GM19397 (cell line): ENCODE data around the gene ABI3BP.

Source experiments
- ATAC-seq: cut with Tn5 transposase; IDR thresholded peaks from one replicate; pipeline ENCODE4 v1.9.1; 2021; ENCODE audit warnings: mild to moderate bottlenecking, moderate library complexity; ENCODE audit not compliant: unreplicated experiment

The ABI3BP gene

DNA sequence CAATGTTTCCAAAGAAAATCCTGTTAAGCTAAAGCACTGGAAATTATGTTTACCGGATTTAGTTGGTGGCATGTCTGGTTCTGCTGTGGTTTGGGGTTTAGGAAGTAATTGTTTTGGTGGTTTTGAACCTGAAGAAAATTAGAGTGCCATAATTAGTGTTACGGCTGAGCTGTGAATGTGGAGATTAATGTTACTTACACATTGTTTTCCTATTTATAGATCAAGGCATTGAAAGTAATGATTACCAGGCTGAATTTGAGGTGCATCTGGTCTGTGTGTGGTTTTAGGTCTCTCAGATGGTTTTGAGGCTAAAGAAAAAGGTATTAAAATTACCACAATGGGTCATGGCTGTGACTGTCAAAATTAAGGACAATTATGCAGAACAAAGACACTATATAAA, 155.1 kb downstream of the ABI3BP start:
- ATAC-seq, result no peak

DNA sequence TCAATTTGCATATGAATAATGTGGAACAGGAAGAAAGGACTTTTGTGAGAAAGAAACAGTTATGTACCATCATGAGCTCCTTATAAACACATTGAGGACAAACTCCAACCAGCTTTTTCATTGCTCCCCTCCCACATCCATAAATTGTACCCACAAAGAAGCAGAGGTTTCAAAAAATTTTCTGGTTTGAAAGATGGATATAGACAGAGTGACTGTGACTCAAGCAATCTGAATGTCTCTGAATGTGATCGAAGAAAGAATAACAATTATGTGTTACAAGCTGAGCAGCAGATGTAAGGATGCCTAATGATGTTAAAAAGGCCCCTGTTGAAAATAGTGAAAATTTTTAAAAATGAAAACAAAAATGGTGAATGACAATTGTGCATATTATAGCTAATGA, 156.6 kb downstream of the ABI3BP start:
- ATAC-seq, result no peak

DNA sequence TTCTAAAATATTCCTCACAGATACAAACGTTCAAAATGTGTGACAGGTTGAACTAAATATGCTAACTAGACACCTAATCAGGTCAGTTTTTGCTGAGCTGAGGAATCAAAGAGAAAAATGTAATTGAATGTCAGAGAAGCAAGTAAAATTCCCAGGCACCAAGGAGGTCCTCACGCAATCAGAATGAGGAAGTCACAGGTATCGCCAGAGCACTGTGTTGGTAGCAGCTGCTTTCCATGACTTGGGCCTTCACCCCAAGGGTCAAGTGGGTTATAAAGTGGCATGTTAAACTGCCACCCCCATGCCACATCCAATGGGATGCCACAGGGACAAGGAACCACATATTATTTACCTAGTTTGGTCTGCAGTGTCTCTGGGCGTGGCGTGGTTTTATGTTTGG, 158.9 kb downstream of the ABI3BP start:
- no peak for ATAC-seq

DNA sequence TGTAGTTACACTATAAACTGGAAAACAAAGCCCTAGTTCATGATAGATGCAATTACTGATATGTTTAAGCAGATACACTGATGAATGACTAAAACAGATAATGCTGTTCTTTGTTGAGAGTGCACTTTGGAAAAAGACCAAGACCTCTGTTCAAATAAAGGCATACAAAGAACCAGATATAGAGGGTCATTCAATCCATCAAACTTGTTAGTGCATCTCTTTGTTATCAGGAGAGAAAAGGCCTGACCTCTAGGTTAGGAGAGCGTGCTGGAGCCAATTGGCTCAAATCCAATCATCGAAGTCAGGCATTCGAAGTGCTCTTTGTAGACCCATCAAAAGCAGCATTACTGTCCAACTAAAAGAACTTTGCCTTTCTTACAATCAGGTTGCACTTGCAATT, 159.7 kb downstream of the ABI3BP start:
- ATAC-seq, result no peak

DNA sequence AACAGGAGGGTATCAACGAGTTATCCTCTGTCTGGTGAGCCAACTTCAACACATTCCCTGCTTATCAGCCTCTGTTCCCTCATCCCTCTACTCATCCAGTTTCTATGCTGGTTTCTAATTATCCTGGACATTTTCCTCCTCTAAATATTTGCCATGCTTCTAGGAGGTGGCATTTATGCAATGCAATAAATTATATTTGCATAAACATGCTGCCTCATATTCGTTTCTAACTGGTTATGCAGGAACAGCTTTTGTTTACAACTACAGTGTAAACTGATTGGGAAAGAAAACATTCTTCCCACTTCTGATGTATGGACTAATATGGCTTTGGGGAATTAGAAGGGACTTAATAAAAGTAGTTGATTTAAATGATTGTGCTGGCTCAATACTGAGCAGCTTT, 161.6 kb downstream of the ABI3BP start:
- no peak for ATAC-seq

DNA sequence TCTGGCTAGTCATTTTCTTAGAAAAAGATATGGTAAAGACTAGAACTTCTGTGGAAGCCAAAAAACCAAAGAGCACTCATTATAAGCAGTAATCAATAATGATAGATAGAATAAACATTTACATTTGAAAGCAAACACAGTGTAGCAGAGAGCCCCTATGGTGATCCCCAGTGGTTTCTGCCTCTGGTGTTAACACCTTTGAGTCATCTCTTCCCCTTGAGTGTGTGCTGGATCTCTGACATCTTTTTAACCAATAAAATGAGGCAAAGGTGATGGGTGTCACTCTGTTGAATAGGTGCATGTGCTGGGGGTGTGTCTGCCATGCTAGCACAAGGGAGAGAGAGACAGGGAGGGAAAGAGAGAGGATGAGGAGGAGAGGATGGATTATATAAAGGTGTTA, 162.3 kb downstream of the ABI3BP start:
- ATAC-seq, result no peak

DNA sequence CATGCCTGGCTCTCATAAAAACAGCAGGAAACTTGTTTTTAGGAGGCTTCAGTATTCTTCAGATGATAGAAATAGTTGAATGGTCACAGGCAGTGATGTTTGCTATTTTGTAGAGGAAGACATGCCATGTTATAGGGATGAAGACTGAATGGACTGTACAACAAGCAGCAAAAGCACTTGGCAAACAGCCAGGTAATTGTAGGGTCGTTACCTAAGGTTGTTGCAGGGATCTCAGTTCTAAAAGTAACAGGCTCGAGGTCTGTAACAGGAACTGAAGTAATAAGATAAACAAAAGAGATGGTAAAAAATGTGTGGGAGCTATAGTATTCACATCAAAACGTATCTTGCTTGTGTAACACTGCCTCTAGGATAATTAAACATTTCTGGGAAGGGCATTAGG, 167.6 kb downstream of the ABI3BP start:
- ATAC-seq, result no peak

DNA sequence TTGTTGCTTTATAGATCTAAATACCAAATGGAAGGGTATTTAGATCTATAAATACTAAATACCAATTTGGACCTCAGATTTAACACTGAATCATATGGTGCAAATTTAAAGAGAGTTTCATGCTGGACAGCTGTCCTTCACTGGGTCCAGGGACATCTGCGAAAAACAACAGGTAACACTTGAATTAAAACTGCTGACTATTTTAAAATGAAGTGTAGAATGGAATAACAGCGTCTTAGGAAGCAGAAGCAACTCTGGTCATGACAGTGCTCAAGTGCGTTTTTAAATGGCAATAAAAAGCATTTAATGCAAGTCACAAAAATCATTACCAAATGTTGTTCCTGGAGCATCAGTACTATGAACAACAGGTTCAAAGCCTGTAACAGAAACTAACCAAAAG, 177.6 kb downstream of the ABI3BP start:
- ATAC-seq, result no peak

DNA sequence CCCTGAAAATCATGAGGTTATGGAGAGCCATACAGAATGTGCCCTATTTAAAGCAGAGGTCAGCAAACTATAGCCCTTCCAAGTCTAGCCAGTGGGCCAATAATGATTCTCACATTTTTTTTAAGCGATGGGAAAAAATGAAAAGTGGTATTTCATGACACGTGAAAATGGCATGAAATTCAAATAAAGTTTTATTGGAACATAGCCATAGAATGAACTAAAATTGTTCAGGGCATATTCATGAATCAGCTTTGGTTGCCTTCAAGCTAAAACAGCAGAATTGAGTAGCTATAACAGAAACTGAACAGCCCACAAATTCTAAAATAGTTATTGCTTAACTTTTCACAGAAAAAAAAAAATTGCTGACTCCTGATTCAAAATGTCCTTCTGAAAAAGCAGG, 179.4 kb downstream of the ABI3BP start:
- no peak for ATAC-seq

DNA sequence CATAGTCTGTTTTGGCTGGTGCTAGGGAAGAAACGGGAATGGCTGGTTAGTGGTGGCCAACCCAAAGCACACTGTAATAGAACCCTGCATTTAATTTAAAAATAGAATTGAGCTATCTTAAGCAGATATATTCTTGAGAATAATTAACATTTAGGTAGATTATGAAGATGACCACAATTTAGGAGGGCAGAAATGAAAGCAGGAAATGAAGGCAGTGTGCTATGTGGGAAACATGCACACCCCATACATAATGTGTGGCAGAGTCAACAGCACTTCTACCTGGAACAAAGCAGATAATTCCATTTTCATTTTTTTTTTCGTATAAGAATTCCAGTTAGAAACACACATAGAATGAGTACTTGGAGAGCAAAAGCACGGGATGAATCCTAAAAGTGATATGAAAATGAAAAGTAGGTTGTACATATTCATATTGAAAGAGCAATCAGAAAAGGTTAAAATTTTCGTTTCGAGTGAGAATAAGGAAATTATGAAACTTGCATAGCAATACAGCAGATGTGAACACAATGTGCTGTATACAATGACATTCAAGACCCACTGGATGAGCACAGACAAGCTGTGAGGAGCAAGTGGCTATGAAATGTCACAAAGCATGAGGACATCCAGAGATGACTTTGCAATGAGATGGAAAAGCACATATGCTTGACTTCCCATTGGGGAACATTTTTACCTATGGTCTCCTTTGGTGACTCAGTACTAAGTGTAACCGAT, 181.3 kb downstream of the ABI3BP start:
- ATAC-seq, result no peak

DNA sequence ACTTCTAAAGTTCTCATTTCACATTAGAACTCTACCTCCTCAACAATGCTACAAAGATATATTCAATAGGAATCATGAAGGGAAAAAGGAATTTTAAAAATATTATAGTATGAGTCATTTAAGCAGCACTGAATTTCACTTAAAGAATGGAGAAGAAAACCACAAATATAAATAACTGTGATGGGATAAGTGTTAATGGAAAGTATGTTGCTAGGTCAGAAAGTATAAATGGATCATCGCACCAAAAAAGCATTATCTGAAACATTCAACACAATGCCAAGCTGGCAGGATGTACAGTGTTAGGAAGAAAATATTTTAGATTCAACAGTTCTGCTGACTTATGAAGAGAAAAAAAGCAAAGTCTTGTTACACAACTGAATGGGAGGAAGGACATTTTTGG, 182.6 kb downstream of the ABI3BP start:
- ATAC-seq, result no peak

DNA sequence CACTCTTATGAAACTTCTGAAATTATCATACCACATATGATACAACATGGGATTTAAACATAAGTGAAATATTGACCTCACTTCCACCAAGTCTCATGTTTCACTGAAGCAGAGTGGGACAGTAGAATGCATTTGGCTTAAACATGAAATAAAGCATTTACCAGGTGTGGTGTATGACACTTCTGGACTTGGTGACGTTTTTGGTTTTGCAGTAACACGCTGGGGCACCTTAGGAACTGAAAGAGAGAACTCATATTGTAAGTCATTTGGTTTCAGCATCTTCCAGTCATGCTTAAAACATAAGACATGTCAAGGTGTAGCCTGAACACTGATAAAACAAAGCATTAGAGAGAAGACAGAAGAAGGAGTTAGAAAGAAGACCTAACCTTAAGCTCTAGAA, 188.6 kb downstream of the ABI3BP start:
- no peak for ATAC-seq

DNA sequence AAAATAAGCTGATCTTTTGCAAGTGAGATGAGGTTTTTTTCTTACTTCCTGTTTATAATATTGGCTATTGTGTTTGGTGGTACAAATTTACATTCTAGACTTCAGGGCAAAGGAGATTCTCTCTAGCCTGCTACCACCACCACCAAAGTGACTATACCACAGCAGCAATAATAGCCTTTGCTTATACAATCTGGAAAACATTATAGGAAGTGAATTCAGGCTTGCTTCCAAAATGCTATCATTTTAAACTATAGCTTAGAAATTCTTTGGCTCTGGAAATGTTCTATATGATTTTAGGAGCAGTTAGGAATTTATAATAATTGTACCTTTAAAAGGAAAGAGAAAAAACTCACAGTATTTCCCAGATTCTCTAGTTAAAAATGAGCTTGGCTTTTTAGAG, 189.5 kb downstream of the ABI3BP start:
- ATAC-seq, result no peak

DNA sequence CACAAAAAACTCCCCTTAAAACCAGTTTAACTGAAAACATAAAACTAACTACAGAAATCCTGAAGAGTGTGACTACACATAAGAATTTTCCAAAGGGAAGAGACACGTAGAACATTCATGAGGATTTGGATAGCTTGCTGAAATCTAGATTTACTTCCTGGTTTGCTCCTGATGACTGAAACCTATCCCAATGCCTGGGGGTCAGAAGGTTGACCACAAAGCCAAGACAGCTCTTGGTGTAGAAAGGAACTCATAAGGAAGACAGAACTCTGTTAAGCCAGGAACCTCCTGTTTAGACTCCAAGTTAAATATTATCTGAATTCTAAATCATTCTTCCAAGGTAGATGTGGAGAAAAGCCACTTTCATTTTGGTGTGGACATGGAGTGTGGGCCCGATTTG, 191.1 kb downstream of the ABI3BP start:
- ATAC-seq, result no peak

DNA sequence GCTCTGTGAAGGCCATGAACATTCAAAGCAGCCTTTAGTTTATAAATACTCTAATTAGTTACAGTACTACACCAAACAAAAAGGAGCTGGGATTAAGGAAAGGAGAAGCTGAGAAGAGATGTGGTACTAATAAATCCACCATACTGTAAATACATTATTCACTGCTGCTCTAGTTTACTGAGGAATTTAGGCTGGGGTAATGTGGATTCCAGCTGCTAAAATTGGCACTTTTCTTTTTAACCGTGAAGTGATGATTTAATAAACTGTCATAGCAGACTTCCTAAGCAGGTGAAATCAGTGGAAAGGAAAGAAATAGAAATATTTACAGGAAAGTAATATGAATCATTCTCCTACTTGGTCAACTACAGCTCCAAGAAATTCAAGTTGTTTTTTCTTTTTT, 195.2 kb downstream of the ABI3BP start:
- no peak for ATAC-seq

DNA sequence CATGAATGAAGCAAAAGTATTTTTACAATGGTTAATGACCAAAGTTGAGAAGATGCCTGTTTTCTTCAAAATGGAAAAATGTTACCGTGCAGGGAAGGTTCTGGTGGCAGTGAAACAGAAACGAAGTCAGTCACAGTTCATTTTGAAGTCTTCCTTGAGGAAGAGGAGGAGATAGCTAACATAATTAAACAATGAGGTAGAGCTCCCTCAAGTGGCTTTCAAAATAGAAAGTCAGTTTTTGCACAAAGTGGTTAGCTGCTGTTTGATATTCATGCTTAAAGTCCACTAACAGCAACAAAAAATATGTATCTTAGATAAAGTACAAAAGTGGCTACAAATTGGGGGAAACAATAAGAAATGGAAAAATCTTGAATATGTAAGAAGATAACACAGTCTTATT, 196.7 kb downstream of the ABI3BP start:
- no peak for ATAC-seq

DNA sequence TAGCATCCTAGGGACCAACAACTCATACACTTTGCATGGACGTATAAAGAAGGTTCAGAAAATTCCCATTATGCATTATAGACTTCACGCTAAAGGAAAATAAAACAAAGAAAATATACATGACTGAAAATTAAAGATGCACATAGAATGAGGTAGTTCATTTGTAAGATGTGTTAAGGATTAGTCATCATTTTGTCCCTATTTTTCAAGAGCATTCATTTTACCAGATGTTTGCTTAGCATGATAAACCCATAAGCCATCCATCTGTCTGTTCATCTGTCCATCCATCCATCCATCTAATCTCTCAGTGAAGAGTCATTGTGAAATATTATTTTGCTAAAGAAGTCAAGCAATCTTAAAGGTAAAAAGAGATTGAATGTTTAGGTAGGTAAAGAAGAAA, 203.6 kb downstream of the ABI3BP start:
- no peak for ATAC-seq

DNA sequence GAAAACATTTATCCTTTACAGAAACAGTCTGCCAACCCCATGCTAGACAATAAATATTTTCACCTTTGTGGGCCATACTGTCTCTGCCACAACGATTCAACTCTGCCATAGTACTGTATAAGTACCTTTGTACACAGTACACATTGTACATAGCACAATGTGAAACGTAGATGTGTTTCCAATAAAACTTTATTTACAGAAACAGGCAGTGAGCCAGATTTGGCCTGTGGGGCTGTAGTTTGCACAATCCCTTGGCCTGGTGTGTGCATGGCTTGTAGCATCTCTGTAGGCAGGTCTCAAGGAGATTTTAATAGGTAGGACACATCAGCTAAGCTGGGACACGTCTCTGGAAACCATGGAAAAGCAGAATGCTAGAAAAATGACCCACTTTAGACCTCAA, 209.6 kb downstream of the ABI3BP start:
- ATAC-seq, result no peak

DNA sequence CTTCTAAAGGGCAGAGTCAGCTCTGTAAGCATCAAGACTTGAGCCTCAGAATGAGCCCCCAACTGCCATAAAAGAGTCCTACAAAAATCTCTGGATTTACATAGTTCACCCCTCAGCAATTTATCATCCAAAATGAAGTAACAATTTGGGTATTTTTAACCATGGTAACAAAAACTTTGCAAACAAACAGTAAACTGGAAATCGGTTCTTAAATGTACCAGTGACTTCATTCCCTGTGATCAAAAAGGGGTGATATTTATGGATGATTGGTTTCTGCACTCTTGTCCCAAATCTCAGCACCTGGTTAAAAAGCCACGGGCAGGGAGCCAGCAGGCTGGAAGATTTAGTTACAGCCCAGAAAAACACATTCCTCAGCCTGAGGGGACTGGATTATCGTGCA, 210.3 kb downstream of the ABI3BP start:
- no peak for ATAC-seq

DNA sequence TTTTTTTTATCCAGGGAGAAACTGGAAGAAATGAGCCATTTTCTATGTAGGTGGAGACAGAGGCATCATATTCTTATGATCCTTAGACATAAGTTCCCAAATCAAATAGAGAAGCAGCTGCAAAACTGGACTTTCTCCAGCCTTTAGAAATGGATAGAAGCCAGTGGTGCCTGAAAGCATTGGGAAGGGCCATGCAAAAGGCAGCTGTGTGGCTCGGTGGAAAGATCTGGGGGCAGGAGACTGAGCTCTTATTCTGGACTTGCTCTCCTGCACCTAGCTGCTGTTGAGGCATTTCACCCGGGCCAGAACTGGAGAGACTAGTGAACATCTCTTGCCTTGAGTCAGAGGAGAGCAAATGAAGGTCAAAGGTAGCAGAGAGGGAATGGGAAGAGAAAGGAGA, 210.9 kb downstream of the ABI3BP start:
- ATAC-seq, result no peak

DNA sequence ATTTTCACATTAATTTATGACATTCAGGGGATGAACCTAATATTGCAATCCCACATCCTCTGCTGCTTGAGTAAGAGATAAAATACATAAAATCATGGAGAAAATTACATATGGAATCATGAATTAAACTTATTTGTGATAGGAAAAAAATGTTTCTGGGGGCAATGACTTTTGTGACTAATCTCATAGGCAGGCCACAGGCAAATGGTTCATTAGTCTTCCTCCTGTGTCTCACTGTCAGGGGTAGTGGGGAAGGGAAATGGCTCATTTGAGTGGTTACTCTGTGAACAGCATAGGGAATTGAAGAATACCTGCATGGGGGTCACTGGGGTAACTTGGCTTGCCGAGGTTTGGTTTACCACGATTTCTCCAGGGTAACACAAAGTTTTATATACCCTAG, 211.9 kb downstream of the ABI3BP start:
- no peak for ATAC-seq

DNA sequence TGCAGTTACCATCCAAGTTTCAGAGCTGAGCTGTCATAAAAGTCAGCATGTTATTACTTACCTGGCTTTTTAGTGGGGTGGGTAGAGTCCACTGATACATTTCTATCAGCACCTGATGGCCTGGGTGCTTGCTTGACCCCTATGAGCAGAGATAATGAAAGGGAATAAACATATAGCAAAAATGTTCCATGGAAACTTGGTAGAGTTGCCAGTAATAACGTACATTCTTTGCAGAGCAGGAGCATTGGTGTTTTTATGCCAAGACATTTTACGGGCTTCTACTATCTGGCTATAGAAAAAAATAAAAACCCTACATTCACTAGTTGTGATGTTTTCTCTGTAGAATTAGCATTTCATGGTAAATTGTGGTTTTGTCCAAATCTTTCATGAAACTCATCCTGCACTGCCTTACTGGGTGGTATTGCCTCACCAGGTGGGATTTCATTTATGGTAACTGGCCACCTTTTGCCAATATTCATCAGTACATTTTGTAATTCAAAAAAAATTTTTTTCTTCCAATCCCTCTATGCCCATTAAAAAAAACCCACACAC, 213.1 kb downstream of the ABI3BP start:
- ATAC-seq, result no peak

DNA sequence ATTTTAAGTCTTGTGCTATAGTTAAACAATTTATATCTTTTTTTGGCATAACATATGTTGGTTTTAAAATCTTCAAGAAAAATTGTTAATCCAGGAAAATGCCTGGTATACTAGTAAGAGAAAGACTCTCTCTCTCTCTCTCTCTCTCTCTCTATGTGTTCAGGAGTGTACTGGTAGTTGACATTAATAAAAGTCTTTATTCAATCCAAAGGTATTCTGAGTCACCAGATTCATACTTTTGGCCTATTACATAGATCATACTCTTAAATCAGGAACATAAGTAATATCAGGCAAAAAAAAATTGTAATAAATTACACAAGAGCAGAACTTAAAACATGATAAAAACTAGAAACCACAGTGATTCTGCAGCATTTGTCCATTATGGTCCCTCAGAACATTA, 213.7 kb downstream of the ABI3BP start:
- ATAC-seq, result no peak
